ENCODE measurements around the gene LAMC2. TPM values are rescaled to one million over a fixed set of nuclear protein-coding genes. Genes with fewer than 3 reads are reported as not detected.

The LAMC2 gene
- total and polyA plus RNA-seq, 10 of the 15 experiments (the other 5 are each of a cell fraction or from before 2014, with no cell fraction given), result 0.27 to 1.5 (median 0.92) TPM

GRCh38 chr1:183247931-183248330 lies 61.9 kb downstream of the LAMC2 start:
- Histone ChIP-seq H3K36me3 (ENCODE audit: control insufficient read depth in 2 of 2, insufficient read depth in 2 of 2, low read length in 1 of 2) (no peaks in the 10 kb centered on the region), H3K4me2 (ENCODE audit: control insufficient read depth, insufficient read depth) (no peak overlapping the region), H3K4me3 (no peak overlapping the region), H3K79me2 (ENCODE audit: control insufficient read depth, insufficient read depth, low read length) (no peaks in the 10 kb centered on the region), H3K27me3 (replicated peaks in 1 of 2; ENCODE audit: control insufficient read depth in 2 of 2, insufficient read depth in 2 of 2, low read length in 1 of 2) (no peaks in the 10 kb centered on the region), H4K20me1 (ENCODE audit: control insufficient read depth, insufficient read depth) (no peaks in the 10 kb centered on the region), H3K27ac (ENCODE audit: control insufficient read depth, insufficient read depth) (no peak overlapping the region), H2AFZ (ENCODE audit: control insufficient read depth, low read depth, low read length) (no peak overlapping the region), H3K9ac (ENCODE audit: control insufficient read depth, insufficient read depth, low read length) (no peak overlapping the region), H3K4me1 (ENCODE audit: control insufficient read depth, insufficient read depth, low read length) (peaks cover 7% of the 10 kb centered on the region; the same call in 1 of the 2 replicates), H3K9me3 (replicated peaks; ENCODE audit: control insufficient read depth, insufficient read depth, low read length) (no peaks in the 10 kb centered on the region; the same call in 1 of the 3 replicates)
- ChIA-PET POLR2A (interaction anchor here (0.5 to 1.4 kb wide), 6 partner anchors 9 to 451 kb away, joined by 3 to 5 read pairs (median 4); no protein-coding TSS in a partner anchor), CTCF (interaction anchor here (0.6 to 2.4 kb wide), 8 partner anchors 13 to 1023 kb away, joined by 3 to 9 read pairs (median 4); no protein-coding TSS in a partner anchor), SMC1A (ENCODE audit: uncharacterized antibody, unreplicated experiment) (interaction anchor here (0.6 to 3.0 kb wide), 12 partner anchors 9 to 526 kb away, joined by 3 to 16 read pairs (median 4); no protein-coding TSS in a partner anchor), RAD21 (ENCODE audit: unreplicated experiment) (interaction anchor here (1.0 to 2.5 kb wide), 4 partner anchors 20 to 285 kb away, joined by 3 to 8 read pairs (median 6); no protein-coding TSS in a partner anchor)
- TF ChIP-seq ZNF274 (IDR thresholded peaks at IDR 0.05; ENCODE audit: insufficient read depth, insufficient read length) (no peak), RFX5 (IDR thresholded peaks at IDR 0.05; ENCODE audit: low read depth, low read length) (no peak), KDM1A (IDR thresholded peaks at IDR 0.05; ENCODE audit: borderline replicate concordance) (no peak), MTA3 (IDR thresholded peaks at IDR 0.05; ENCODE audit: borderline replicate concordance, low read length) (no peak), CEBPB (IDR thresholded peaks at IDR 0.05; ENCODE audit: borderline replicate concordance in 1 of 2, low read depth in 2 of 2, low read length in 2 of 2) (no peak), SUPT20H (IDR thresholded peaks at IDR 0.05; ENCODE audit: borderline replicate concordance, control insufficient read depth, low read depth, low read length) (no peak), CREB1 (IDR thresholded peaks at IDR 0.05; ENCODE audit: low read depth) (no peak), ZBTB40 (IDR thresholded peaks at IDR 0.05; ENCODE audit: borderline replicate concordance) (no peak), TCF7 (IDR thresholded peaks at IDR 0.05; ENCODE audit: borderline replicate concordance) (no peak), EED (IDR thresholded peaks at IDR 0.05; ENCODE audit: low read depth) (no peak), EZH2 (IDR thresholded peaks at IDR 0.05; ENCODE audit: borderline replicate concordance, control insufficient read depth, low read depth, low read length) (no peak), RBBP5 (conservative IDR thresholded peaks at IDR 0.05) (no peak), ZZZ3 (IDR thresholded peaks at IDR 0.05; ENCODE audit: control insufficient read depth, insufficient read length, low read depth) (no peak), STAT1 (conservative IDR thresholded peaks at IDR 0.05) (no peak), MEF2A (IDR thresholded peaks at IDR 0.05; ENCODE audit: insufficient read depth, low read depth, low read length) (no peak), ELK1 (IDR thresholded peaks at IDR 0.05; ENCODE audit: low read depth, low read length) (no peak), NFXL1 (IDR thresholded peaks at IDR 0.05; ENCODE audit: borderline replicate concordance) (no peak), TAF1 (IDR thresholded peaks at IDR 0.05; ENCODE audit: borderline replicate concordance, low read depth, low read length) (no peak), HSF1 (IDR thresholded peaks at IDR 0.05; ENCODE audit: low read depth, low read length) (no peak)
- WGBS (ENCODE audit: insufficient coverage, insufficient replicate concordance, low lambda C conversion rate, missing lambda C conversion rate), result 72% methylated on average over 1 of the region's 1 CpG
- ATAC-seq (no peak), DNase-seq (ENCODE audit: low read depth, low spot score) (no peak), FAIRE-seq (no peak)
- intact Hi-C loops (cut with micrococcal nuclease; ENCODE audit: unreplicated experiment), result no loop called here
- BruUV-seq (replicated peaks), result no TSS peak
- in situ Hi-C loops (cut with MboI), result no loop called here
